HepG2 (cell line): ENCODE data around the gene ADAMTSL4. TPM values are rescaled to one million over a fixed set of nuclear protein-coding genes. Genes with fewer than 3 reads are reported as not detected.
A peak's percentile ranks its signal among the peaks of the same experiment; 100 is the strongest.

ENCODE experiments used
- CREM ChIP-seq, 2 experiments: sonication (generic) in 1 of 2; formaldehyde crosslinking in 1 of 2; IDR thresholded peaks; 2 replicates each; pipeline versions ENCODE4 v1.4.0 to v1.6.1; 2016 to 2020; ENCODE audit warnings: antibody characterized with exemption in 1 of 2, mild to moderate bottlenecking in 1 of 2, missing genetic modification reagents in 1 of 2
- NFE2L2 ChIP-seq: fragments of 150-350 bp; IDR thresholded peaks from 2 replicates; pipeline ENCODE4 v1.6.1; 2014; ENCODE audit warnings: low read length
- ZFP82 ChIP-seq: sonication (generic); formaldehyde crosslinking; IDR thresholded peaks from 2 replicates; pipeline ENCODE4 v1.5.1; 2020; ENCODE audit warnings: mild to moderate bottlenecking, missing genetic modification reagents, borderline replicate concordance
- ZNF441 ChIP-seq: sonication (generic); formaldehyde crosslinking; IDR thresholded peaks from 2 replicates; pipeline ENCODE4 v1.7.0; 2021; ENCODE audit warnings: missing genetic modification reagents, borderline replicate concordance
- ZNF746 ChIP-seq: sonication (generic); formaldehyde crosslinking; IDR thresholded peaks from 2 replicates; pipeline ENCODE4 v1.8.0; 2022; ENCODE audit warnings: mild to moderate bottlenecking, missing genetic modification reagents
- polyA plus RNA-seq, 8 experiments: library from polyadenylated mRNA; depleted of rRNA in 3 of 8; stranded (reverse) in 7 of 8; unstranded in 1 of 8; fragments of >200 nt; fragmentation: Illumina TruSeq in 4 of 8; extraction: Trizol in 4 of 8; gene quantifications; 2 replicates each; pipeline versions ENCODE4 v1.2.1 to v1.2.3, GENCODE V29; 2011 to 2016; ENCODE audit warnings: low read depth in 4 of 8, missing spikeins in 1 of 8, mixed read lengths in 1 of 8; ENCODE audit not compliant: insufficient read depth in 1 of 8
- total RNA-seq, 5 experiments: library from RNA; depleted of rRNA; stranded (reverse); fragments of >200 nt; fragmentation: Illumina TruSeq; extraction: Trizol; gene quantifications; 2 replicates each; pipeline ENCODE4 v1.2.3, GENCODE V29; 2016; ENCODE audit warnings: low read depth in 1 of 5
- TF ChIP-seq, protein P1 (sequence below): sonication (generic); formaldehyde crosslinking; conservative IDR thresholded peaks from 2 replicates; pipeline ENCODE4 v1.8.0; 2022; ENCODE audit warnings: mild to moderate bottlenecking, moderate library complexity, missing genetic modification reagents
- TF ChIP-seq, protein P2 (sequence below): sonication (generic); formaldehyde crosslinking; conservative IDR thresholded peaks from 2 replicates; pipeline ENCODE4 v1.4.0; 2020; ENCODE audit warnings: mild to moderate bottlenecking, missing genetic modification reagents, moderate library complexity
- TF ChIP-seq, protein P3 (sequence below): sonication (generic); formaldehyde crosslinking; IDR thresholded peaks from 2 replicates; pipeline ENCODE4 v1.4.0; 2020; ENCODE audit warnings: mild to moderate bottlenecking, missing genetic modification reagents, borderline replicate concordance
- TF ChIP-seq, protein P4 (sequence below): IDR thresholded peaks from 2 replicates; pipeline ENCODE4 v1.6.1; 2016; ENCODE audit warnings: low read depth, missing genetic modification reagents, missing compliant biosample characterization

ADAMTSL4 gene
- total and polyA plus RNA-seq, 2 of the 13 experiments (the other 11 are each of a cell fraction or from before 2014, with no cell fraction given): 3.9 to 16.4 TPM

DNA sequence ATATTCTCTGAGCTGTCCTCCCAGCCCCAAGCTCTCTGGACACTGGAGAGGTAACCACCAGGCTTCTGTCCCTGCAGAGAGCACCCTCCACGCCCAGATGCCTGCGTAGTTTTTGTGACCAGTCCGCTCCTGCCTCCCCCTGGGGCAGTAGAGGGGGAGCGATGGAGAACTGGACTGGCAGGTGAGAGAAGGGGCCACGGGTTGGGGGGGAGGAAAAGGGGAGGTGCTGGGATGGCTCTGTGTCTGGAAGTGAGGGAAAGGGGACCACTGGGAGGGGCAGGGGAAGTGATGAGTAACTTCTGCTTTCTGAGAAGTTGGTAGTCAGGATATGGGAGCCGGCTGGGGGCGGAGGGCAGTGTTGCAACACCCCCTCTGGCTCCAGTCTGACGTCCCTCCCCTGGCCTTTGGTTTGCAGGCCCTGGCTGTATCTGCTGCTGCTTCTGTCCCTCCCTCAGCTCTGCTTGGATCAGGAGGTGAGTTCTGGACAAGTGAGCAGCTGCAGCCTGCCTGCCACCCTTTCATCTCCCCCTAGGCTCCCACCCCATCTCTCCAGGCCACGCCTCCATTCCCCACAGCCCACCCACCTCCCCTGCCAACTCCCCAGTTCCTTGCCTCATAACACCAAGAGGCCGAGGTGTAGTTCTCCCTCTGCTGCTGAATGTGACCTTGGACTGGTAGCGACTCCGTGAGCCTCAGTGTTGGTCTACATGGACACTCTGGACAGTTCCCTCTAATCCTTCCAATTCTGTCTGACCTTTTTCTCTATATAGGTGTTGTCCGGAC is 3.1 kb downstream of the ADAMTSL4 start (continued):
- TF ChIP-seq, protein P1, sequence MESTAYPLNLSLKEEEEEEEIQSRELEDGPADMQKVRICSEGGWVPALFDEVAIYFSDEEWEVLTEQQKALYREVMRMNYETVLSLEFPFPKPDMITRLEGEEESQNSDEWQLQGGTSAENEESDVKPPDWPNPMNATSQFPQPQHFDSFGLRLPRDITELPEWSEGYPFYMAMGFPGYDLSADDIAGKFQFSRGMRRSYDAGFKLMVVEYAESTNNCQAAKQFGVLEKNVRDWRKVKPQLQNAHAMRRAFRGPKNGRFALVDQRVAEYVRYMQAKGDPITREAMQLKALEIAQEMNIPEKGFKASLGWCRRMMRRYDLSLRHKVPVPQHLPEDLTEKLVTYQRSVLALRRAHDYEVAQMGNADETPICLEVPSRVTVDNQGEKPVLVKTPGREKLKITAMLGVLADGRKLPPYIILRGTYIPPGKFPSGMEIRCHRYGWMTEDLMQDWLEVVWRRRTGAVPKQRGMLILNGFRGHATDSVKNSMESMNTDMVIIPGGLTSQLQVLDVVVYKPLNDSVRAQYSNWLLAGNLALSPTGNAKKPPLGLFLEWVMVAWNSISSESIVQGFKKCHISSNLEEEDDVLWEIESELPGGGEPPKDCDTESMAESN (CRISPR knock-in tag): no peak
- TF ChIP-seq, protein P2, sequence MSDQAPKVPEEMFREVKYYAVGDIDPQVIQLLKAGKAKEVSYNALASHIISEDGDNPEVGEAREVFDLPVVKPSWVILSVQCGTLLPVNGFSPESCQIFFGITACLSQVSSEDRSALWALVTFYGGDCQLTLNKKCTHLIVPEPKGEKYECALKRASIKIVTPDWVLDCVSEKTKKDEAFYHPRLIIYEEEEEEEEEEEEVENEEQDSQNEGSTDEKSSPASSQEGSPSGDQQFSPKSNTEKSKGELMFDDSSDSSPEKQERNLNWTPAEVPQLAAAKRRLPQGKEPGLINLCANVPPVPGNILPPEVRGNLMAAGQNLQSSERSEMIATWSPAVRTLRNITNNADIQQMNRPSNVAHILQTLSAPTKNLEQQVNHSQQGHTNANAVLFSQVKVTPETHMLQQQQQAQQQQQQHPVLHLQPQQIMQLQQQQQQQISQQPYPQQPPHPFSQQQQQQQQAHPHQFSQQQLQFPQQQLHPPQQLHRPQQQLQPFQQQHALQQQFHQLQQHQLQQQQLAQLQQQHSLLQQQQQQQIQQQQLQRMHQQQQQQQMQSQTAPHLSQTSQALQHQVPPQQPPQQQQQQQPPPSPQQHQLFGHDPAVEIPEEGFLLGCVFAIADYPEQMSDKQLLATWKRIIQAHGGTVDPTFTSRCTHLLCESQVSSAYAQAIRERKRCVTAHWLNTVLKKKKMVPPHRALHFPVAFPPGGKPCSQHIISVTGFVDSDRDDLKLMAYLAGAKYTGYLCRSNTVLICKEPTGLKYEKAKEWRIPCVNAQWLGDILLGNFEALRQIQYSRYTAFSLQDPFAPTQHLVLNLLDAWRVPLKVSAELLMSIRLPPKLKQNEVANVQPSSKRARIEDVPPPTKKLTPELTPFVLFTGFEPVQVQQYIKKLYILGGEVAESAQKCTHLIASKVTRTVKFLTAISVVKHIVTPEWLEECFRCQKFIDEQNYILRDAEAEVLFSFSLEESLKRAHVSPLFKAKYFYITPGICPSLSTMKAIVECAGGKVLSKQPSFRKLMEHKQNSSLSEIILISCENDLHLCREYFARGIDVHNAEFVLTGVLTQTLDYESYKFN: peak; percentile 72
- TF ChIP-seq NFE2L2: no peak
- TF ChIP-seq ZNF441 (CRISPR knock-in tag): no peak
- TF ChIP-seq ZFP82: 0 out of 2 replicates have a peak, but pooled peaks have one; percentile 73
- peak; percentile 61; the same call in 1 of the 2 replicates for TF ChIP-seq ZNF746 (CRISPR knock-in tag)
- TF ChIP-seq, protein P3, sequence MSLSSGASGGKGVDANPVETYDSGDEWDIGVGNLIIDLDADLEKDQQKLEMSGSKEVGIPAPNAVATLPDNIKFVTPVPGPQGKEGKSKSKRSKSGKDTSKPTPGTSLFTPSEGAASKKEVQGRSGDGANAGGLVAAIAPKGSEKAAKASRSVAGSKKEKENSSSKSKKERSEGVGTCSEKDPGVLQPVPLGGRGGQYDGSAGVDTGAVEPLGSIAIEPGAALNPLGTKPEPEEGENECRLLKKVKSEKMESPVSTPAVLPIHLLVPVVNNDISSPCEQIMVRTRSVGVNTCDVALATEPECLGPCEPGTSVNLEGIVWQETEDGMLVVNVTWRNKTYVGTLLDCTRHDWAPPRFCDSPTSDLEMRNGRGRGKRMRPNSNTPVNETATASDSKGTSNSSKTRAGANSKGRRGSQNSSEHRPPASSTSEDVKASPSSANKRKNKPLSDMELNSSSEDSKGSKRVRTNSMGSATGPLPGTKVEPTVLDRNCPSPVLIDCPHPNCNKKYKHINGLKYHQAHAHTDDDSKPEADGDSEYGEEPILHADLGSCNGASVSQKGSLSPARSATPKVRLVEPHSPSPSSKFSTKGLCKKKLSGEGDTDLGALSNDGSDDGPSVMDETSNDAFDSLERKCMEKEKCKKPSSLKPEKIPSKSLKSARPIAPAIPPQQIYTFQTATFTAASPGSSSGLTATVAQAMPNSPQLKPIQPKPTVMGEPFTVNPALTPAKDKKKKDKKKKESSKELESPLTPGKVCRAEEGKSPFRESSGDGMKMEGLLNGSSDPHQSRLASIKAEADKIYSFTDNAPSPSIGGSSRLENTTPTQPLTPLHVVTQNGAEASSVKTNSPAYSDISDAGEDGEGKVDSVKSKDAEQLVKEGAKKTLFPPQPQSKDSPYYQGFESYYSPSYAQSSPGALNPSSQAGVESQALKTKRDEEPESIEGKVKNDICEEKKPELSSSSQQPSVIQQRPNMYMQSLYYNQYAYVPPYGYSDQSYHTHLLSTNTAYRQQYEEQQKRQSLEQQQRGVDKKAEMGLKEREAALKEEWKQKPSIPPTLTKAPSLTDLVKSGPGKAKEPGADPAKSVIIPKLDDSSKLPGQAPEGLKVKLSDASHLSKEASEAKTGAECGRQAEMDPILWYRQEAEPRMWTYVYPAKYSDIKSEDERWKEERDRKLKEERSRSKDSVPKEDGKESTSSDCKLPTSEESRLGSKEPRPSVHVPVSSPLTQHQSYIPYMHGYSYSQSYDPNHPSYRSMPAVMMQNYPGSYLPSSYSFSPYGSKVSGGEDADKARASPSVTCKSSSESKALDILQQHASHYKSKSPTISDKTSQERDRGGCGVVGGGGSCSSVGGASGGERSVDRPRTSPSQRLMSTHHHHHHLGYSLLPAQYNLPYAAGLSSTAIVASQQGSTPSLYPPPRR (CRISPR knock-in tag): no peak
- peak; percentile 59; the same call in 1 of the 2 replicates for TF ChIP-seq CREM (IDR thresholded peaks at IDR 0.05)
- TF ChIP-seq CREM (CRISPR knock-in tag; IDR thresholded peaks at IDR 0.05): no peak
- TF ChIP-seq, protein P4, sequence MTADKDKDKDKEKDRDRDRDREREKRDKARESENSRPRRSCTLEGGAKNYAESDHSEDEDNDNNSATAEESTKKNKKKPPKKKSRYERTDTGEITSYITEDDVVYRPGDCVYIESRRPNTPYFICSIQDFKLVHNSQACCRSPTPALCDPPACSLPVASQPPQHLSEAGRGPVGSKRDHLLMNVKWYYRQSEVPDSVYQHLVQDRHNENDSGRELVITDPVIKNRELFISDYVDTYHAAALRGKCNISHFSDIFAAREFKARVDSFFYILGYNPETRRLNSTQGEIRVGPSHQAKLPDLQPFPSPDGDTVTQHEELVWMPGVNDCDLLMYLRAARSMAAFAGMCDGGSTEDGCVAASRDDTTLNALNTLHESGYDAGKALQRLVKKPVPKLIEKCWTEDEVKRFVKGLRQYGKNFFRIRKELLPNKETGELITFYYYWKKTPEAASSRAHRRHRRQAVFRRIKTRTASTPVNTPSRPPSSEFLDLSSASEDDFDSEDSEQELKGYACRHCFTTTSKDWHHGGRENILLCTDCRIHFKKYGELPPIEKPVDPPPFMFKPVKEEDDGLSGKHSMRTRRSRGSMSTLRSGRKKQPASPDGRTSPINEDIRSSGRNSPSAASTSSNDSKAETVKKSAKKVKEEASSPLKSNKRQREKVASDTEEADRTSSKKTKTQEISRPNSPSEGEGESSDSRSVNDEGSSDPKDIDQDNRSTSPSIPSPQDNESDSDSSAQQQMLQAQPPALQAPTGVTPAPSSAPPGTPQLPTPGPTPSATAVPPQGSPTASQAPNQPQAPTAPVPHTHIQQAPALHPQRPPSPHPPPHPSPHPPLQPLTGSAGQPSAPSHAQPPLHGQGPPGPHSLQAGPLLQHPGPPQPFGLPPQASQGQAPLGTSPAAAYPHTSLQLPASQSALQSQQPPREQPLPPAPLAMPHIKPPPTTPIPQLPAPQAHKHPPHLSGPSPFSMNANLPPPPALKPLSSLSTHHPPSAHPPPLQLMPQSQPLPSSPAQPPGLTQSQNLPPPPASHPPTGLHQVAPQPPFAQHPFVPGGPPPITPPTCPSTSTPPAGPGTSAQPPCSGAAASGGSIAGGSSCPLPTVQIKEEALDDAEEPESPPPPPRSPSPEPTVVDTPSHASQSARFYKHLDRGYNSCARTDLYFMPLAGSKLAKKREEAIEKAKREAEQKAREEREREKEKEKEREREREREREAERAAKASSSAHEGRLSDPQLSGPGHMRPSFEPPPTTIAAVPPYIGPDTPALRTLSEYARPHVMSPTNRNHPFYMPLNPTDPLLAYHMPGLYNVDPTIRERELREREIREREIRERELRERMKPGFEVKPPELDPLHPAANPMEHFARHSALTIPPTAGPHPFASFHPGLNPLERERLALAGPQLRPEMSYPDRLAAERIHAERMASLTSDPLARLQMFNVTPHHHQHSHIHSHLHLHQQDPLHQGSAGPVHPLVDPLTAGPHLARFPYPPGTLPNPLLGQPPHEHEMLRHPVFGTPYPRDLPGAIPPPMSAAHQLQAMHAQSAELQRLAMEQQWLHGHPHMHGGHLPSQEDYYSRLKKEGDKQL (CRISPR knock-in tag): no peak; the same call in 1 of the 2 replicates
